ENCODE results near the gene NKIRAS2.

Gene NKIRAS2

DNA sequence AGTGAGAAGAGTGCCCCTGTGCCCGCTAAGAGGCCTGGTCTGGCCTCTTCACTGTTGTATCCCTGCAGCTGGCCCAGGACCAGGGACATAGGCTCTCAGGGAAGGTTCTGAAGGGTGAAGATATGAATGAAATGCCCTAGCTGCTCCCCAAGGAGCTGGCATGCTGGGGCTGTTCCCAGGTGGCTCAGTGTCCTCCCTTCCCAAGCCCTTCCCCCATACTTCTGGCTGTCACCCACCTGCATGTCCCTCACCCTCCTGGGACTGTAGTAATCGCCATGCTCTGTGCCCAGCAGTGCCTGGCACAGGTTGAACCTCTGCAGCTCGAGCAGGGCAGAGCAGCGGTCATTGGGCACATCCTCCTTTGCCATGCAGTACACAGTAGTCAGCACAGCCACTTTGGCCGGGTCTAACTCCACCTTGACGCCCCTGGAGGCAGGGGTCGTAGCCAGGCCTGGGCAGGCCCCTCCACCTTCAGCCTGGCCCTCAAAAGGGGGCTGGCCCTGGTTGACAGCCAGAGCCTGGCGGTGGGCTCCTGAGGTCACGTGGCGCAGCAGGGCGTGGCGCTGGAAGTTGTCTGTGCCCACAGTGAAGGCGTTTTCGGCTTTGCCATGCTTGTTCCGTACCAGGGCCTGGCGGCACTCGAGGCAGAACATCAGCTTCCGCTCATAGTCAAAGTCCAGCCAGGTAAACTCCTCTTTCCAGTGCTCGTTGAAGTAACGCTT lies 22.9 kb downstream of the NKIRAS2 start:
- H3K4me3 ChIP-seq (ENCODE audit: low read depth, low read length): no peak overlapping the region

DNA sequence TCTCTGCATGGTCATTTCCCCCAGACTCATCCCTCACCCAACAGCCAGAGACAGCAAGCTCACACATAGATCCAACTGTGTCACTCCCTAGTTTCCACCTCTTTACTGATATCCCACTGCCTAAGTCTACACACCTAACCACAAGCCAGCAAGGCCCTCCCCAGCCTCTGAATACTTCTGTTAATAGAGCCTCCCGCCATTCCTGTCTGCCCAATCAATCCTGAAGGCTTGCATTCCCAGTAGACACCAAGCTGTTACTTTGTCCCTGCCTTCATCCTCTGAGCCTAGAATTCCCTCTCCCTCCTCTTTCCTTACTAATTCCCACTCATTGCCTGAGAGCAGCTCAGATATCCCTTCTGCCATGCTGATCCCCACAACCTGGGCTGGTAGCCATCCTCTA lies 25.8 kb downstream of the NKIRAS2 start:
- DNase-seq (ENCODE audit: low read depth): no peak
- no peak overlapping the region for H3K4me3 ChIP-seq (ENCODE audit: low read depth, low read length)
- no peak for TF ChIP-seq CTCF (IDR thresholded peaks at IDR 0.05; ENCODE audit: low read depth, low read length, missing control alignments)
- in situ Hi-C loops (cut with HindIII; ENCODE audit: low sequenced_read_pairs): no loop called here

More for the DNA sequence above, 22.9 kb downstream of the NKIRAS2 start:
- TF ChIP-seq CTCF (IDR thresholded peaks at IDR 0.05; ENCODE audit: low read depth, low read length, missing control alignments): no peak
- in situ Hi-C loops (cut with HindIII; ENCODE audit: low sequenced_read_pairs): no loop called here
- no peak for DNase-seq (ENCODE audit: low read depth)

GRCh38 chr17:42047343-42047742 lies 27.5 kb downstream of the NKIRAS2 start:
- in situ Hi-C loops (cut with HindIII; ENCODE audit: low sequenced_read_pairs): no loop called here
- H3K4me3 ChIP-seq (ENCODE audit: low read depth, low read length): no peak overlapping the region
- TF ChIP-seq CTCF (IDR thresholded peaks at IDR 0.05; ENCODE audit: low read depth, low read length, missing control alignments): no peak
- DNase-seq (ENCODE audit: low read depth): no peak

GRCh38 chr17:42049834-42050392 lies 30.0 kb downstream of the NKIRAS2 start:
- TF ChIP-seq CTCF (IDR thresholded peaks at IDR 0.05; ENCODE audit: low read depth, low read length, missing control alignments): no peak
- H3K4me3 ChIP-seq (ENCODE audit: low read depth, low read length): peak overlapping the region; percentile 47
- in situ Hi-C loops (cut with HindIII; ENCODE audit: low sequenced_read_pairs): no loop called here
- DNase-seq (ENCODE audit: low read depth): no peak

GRCh38 chr17:42050393-42051012 lies 30.6 kb downstream of the NKIRAS2 start, which contains the start of gene C17orf113:
TSS of gene C17orf113 (minus strand) at chr17:42050601. CDS start at chr17:42043376, 7,225 bp downstream.
- peak within 1 kb of the TSS; percentile 47 for H3K4me3 ChIP-seq (ENCODE audit: low read depth, low read length)
- in situ Hi-C loops (cut with HindIII; ENCODE audit: low sequenced_read_pairs): no loop called here
- TF ChIP-seq CTCF (IDR thresholded peaks at IDR 0.05; ENCODE audit: low read depth, low read length, missing control alignments): peak; percentile 21
- no peak for DNase-seq (ENCODE audit: low read depth)

DNA sequence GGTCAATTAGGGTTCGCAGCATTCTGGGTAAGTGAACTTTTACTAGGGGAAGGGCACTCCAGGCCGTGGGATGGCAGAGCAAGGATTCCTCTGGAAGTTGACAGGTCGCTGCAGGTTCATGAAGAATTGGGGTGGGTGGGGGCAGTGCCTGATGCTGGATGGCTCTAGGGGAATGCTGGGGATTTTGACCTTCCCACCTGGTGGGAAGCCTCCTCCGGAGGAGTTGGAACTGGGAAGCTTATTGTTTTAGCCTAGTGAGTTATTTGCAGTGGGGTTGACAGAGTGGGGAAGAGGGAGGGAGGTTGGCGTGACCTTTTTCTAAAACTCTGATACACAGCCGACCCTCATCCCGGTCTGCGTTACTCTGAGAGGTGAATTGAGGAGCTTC lies 31.1 kb downstream of the NKIRAS2 start:
- no peak for DNase-seq (ENCODE audit: low read depth)
- in situ Hi-C loops (cut with HindIII; ENCODE audit: low sequenced_read_pairs): no loop called here
- TF ChIP-seq CTCF (IDR thresholded peaks at IDR 0.05; ENCODE audit: low read depth, low read length, missing control alignments): no peak
- H3K4me3 ChIP-seq (ENCODE audit: low read depth, low read length): peak overlapping the region; percentile 47
